GM19099 (cell line): ENCODE results near the gene CIAO2B.

ENCODE experiments used
- POLR2A ChIP-seq: IDR thresholded peaks from 3 replicates; pipeline ENCODE4 v1.6.1; 2011; ENCODE audit warnings: low read depth; ENCODE audit not compliant: insufficient read length; ENCODE audit errors: extremely low read depth

Gene CIAO2B

DNA sequence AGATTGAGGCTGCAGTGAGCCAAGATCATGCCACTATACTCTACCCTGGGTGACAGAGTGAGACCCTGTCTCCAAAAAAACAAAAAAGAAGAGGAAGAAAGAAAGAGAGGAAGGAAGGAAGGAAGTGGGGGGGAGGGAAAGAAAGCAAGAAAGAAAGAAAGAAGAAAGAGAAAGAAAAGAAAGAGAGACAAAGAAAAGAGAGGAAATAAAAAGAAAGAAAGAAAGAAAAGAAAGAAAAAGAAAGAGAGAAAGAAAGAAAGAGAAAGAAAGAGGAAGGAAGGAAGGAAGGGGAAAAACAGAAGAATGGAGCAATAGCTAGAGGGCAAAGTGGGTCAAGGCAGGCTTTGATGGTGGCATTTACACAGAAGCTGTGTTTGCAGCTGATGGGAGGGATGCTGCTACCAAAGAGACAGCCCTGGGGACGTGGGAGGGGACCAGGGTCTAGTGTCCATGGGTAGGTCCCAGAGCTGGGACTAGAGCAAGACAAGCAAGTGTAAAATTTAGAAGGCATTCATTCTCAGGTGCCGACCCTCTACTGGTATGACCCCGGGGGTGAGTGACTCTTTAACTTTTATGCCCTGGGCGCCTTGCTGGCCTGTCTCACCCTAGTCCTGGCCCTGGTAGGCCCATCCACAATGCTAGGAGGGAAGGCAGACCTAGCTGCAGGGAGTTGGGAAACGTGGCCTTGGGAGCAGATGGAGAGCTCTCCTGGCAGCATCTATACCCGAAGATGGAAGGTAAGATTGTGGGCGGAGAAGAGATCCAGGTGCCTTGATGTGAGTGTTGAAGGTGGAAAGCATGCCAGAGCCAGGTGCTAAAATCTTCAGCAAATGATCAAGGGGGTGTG, 24.9 kb upstream of the CIAO2B start:
- no peak for TF ChIP-seq POLR2A

DNA sequence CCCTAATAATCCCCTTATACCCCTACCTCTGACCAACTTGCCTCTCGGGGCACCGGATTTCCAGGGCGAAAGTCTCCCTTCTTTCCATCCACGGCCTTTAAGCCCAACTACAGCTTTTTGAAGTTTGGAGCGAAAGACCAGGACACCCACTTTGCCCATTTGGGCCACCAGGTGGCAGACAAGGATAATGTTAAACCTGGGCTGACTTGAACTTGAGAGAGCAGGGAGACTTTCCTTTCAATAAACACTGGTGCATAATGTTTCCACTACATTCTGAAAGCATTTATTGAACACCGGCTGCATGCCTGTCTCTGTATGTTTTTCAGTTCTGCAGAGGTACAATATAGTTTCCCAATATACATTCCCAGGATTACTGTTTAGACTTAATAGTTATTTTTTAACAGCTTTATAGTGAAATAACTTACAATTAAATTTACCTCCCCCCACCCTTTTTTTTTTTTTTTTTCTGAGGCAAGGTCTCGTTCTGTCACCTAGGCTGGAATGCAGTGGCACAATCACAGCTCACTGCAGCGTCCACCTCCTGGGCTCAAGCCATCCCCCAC, 20.0 kb upstream of the CIAO2B start:
- no peak for TF ChIP-seq POLR2A

DNA sequence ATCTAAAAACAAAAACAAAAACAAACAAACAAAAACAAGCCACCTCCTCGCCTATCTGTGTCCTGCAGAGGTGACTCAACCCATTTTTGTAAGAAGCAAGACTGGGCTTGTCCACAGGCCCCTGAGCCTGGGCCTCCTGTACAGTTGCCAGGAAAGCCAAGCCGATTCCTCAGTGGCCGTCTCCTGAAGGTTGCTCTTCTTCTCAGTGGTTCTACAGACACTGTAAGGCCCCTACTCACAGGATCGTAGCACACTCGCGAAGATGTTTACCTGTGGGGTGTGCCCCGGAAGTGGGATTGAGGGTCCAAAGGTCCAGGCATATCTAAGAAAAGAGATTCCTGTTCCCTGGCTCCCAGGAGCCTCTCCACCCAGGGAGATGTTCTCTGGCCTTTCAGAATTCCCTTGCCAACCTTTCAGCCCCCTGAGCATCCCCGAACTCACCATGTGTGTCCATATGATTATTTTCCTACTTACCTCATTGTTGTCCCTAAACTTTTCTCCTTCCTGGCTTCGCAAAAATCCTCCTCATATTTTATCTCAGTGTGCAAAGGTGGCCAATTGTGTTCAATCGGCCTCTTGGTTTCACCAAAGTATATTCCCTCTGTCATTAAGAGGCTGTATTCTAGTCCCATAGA, 19.4 kb upstream of the CIAO2B start:
- TF ChIP-seq POLR2A: no peak

DNA sequence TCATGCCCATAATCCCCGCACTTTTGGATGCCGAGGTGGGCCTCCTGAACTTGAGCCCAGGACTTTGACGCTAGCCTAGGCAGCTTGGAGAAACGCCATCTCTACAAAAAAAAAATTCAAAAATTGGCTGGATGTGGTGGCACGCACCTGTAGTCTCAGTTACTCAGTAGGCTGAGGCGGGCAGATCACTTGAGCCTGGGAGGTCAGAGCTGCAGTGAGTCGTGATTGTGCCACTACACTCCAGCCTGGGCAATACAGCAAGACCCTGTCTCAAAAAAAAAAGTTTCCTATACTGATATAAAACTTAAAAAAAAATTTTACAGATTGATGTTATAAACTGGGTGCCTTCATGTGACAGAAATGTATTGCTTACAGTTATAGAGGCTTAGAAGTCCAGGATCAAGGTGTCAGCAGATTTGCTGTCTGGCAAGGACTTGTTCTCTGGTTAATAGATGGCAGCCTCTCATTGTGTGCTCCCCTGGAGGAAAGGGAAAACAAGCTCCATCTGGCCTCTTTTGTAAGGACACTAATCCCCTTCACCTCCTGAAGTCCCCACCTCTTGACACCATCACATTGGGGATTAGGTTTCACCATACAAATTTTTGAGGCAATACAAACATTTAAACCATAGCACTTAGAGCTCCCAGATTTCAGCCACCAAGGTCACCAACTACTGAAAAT, 18.4 kb upstream of the CIAO2B start:
- TF ChIP-seq POLR2A: no peak

DNA sequence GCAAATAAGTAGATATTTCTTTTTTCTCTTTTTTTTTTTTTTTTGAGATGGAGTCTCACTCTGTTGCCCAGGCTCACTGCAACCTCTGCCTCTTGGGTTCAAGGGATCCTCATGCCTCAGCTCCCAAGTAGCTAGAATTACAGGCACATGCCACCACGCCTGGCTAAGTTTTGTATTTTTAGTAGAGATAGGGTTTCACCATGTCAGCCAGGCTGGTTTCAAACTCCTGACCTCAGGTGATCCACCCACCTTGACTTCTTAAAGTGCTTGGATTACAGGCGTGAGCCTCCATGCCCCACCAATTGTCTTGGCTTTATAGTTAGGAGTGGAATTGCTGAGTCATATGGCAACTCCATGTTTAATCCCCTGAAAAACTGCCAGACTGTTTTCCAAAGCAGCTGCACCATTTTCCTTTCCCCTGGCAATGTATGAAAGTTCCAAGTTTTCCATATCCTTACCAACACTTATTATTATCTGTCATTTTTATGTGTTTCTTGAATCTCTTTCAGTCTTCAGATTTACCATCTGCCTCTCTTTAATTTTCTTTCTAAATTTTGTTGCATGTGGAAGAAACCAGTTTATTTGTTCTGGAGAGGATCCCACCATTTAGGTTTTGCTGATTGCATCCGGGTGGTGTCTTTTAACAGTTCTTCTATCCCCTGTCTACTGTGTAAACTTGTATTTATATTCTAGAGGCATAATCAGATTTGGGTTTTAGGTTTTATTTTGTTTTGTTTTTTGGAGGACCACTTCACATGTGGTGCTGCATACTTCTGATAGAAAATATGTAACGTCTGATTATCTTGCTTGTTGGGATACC, 17.0 kb upstream of the CIAO2B start:
- no peak for TF ChIP-seq POLR2A

DNA sequence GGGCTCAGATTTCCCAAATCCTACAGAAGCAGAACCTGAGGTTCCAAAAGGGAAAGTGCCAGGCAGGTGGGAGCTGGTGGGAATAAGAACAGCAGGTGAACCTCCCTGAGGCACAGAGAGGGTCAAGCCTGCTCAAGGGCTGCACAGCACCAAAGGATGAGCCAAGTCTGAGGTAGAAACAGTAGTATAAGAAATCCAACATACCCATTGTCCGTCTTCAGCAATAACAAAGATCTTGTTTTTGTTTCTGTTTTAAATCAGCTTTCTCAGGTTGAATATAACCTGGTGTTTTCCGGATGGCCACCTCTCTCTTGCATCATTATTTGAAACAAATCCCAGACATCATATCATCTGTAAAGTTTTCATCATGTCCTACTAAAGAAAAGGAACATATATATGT, 16.2 kb upstream of the CIAO2B start:
- TF ChIP-seq POLR2A: no peak

DNA sequence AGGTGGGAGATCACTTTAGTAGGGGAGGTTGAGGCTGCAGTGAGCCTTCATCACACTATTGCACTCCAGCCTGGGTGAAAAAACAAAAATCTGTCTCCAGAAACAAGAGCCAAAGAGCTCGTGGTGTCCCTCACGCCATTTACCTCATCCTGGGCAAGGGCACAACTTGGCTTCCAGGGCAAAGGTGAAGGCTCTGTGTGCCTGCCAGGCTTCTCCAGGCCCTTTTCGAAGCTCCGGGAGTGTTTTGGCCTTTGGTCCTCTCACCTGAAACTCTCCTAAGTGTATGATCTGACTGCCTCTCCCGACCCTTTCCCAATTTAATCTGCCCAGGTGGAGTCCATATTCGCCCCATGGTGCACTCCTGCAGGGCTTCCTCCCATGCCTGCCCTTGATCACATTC, 15.3 kb upstream of the CIAO2B start:
- no peak for TF ChIP-seq POLR2A

DNA sequence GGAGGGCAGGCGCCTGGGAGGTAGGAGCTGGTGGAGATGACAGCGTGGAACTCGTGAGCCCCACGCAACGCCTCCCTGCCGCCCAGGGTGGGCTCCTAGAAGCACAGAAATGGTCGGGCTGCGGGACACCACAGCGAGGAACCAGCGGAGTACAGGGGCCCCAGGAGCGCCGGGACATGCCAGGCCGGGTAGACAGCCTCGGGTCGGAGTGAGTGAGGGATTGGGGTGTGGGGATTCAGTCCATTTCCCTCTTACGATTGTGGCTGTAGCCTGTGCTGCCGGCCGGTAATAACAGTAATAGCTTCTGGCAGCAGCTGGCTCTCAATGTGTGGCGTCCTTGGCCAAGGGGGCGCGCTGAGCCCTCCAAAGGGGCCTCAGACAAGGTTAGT, 14.6 kb upstream of the CIAO2B start:
- no peak for TF ChIP-seq POLR2A

DNA sequence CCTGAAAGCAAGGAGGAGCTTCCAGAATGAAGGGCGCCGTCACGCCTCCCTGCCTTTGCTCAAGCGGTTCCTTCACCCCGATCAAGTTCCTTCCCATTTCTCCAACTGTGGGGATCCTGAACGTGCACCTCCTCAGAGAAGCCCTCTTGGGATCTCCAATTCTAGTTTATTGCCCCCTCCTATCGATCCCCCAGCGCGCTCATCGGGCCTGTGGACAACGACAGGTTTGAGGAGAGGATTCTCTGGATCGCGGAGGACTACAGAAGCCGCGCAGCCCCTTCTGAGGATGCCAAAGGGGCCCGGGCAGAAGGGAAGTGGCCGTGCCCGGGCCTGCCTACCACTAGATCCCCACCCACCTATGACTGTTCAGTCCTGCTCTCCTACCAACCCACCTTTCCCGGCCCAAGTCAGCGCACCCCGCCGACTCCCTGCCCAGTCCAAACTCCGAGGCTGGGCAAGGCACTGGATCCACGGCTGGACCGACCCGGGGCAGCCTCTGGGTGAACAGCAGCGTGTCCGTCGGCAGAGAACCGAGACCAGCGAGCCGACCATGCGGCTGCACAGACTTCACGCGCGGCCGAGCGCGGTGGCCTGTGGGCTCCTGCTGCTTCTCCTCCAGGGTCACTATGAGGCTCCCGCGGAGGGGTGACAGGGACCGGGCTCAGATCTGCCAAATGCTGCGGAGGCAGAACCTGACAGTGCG, 14.1 kb upstream of the CIAO2B start:
- TF ChIP-seq POLR2A: no peak

DNA sequence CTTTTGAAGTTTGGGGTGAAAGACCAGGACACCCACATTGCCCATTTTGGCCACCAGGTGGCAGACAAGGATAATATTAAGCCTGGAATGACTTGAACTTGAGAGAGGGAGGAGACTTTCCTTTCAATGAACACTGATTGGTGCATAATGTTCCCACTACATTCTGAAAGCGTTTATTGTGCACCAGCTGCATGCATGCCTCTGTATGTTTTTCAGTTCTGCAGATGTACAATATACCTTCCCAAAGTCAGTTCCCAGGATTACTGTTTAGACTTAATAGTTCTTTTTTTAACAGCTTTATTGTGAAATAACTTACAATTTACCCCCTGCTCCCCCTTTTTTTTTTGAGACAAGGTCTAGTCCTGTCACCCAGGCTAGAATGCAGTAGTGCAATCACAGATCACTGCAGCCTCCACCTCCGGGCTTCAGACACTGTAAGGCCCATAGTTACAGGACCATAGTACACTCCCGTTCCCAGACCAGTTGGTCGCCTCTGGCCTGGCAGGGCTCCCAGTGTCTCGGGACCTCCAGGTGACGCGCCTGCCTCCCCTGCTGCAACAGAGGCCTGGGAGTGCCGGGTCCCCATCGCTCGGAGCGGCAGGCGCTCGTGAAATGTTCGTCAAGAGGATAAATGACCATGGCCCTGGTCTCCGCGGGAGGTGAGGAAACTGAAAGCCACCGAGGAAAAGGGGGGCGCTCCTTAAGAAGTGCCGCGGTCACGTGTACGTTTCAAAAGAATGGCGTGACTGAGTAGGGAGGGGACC, 13.3 kb upstream of the CIAO2B start:
- no peak for TF ChIP-seq POLR2A

DNA sequence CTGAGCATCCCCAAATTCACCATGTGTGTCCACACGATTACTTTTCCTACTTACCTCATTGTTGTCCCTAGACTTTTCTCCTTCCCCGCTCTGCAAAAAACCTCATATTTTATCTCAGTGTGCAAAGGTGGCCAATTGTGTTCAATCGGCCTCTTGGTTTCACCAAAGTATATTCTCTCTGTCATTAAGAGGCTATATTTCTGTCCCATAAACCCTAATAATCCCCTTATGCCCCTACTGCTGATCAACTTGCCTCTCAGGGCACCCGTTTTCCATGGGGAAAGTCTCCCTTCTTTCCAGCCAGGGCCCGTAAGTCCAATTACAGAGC, 12.7 kb upstream of the CIAO2B start:
- no peak for TF ChIP-seq POLR2A

DNA sequence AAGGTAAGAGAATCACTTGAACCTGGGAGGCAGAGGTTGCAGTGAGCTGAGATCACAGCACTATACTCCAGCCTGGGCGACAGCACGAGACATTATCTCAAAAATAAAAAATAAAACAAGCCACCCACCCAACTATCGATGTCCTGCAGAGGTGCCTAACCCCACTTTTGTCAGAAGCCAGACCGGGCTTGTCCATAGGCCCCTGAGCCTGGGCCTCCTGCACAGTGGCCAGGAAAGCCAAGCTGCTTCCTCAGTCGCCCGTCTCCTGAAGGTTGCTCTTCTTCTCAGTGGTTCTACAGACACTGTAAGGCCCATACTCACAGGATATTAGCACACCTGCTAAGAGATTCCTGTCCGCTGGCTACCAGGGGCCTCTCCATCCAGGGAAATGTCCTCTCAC, 12.3 kb upstream of the CIAO2B start:
- no peak for TF ChIP-seq POLR2A

DNA sequence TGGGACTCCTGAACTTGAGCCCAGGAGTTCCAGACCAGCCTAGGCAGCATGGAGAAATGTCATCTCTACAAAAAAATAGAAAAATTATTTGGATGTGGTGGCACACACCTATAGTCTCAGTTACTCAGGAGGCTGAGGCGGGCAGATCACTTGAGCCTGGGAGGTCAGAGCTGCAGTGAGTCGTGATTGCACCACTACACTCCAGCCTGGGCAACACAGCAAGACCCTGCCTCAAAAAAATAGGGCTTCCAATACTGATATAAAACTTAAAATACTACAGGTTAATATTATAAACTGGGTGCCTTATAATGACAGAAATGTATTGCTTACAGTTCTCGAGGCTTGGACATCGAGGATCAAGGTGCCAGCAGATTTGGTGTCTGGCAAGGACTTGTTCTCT, 11.7 kb upstream of the CIAO2B start:
- no peak for TF ChIP-seq POLR2A

DNA sequence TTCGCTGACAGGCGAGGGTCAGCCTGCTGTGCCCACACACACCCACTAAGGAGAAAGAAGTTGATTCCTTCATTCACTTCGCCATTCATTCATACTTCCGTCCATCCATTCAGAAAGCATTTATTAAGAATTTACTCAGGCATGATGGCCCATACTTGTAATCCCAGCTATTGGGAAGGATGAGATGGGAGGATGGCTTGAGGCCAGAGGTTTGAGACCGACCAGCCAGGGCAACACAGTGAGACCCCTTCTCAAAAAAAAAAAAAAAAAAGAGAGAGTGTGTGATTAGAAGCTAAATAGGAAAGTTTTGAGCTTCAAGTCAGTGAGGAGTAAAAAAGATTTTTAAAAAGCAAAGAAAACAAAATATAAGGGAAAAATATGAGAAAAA, 9.8 kb upstream of the CIAO2B start:
- TF ChIP-seq POLR2A: no peak
